Measurements from ENCODE around the gene EPHA1. TPM values are rescaled to one million over a fixed set of nuclear protein-coding genes. Genes with fewer than 3 reads are reported as not detected.
"Not testable (repeated sequence)": the region's sequence is repeated elsewhere in the genome, so short reads cannot be mapped to it uniquely, and the experiment has no call there.

Gene EPHA1
- total and polyA plus RNA-seq, 10 donors: 0.80 to 4.5 (median 2.3) TPM

- Histone ChIP-seq H3K27ac (no peak overlapping the region), H3K27me3 (replicated peaks in 1 of 7) (no peaks in the 10 kb centered on the region), H3K4me1 (peaks cover 0 to 8% (median 0%) of the 10 kb centered on the region in 6 donors), H3K36me3 (no peaks in the 10 kb centered on the region), H3K4me3 (no peak overlapping the region), H3K9me3 (peaks cover 0 to 10% (median 0%) of the 10 kb centered on the region in 8 donors)
- TF ChIP-seq POLR2AphosphoS5 (IDR thresholded peaks at IDR 0.05) (no peak), POLR2A (IDR thresholded peaks at IDR 0.05) (no peak)
- TF ChIP-seq, protein P1, sequence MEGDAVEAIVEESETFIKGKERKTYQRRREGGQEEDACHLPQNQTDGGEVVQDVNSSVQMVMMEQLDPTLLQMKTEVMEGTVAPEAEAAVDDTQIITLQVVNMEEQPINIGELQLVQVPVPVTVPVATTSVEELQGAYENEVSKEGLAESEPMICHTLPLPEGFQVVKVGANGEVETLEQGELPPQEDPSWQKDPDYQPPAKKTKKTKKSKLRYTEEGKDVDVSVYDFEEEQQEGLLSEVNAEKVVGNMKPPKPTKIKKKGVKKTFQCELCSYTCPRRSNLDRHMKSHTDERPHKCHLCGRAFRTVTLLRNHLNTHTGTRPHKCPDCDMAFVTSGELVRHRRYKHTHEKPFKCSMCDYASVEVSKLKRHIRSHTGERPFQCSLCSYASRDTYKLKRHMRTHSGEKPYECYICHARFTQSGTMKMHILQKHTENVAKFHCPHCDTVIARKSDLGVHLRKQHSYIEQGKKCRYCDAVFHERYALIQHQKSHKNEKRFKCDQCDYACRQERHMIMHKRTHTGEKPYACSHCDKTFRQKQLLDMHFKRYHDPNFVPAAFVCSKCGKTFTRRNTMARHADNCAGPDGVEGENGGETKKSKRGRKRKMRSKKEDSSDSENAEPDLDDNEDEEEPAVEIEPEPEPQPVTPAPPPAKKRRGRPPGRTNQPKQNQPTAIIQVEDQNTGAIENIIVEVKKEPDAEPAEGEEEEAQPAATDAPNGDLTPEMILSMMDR (IDR thresholded peaks at IDR 0.05 in 8 of 11, conservative IDR thresholded peaks at IDR 0.05 in 3 of 11): no peak
- intact Hi-C loops (cut with DNase I; ENCODE audit: low total_unique reads): no loop called here
- WGBS, 5 donors: 77 to 92% (median 88%) methylated on average over 3 of the region's 3 CpGs
- DNase-seq: no peak
These were observed 13.4 kb upstream of the EPHA1 start for GRCh38 chr7:143422033-143422432.

GRCh38 chr7:143420624-143421023 lies 12.0 kb upstream of the EPHA1 start:
- H3K36me3 ChIP-seq; H3K27ac ChIP-seq; H3K4me3 ChIP-seq; H3K27me3 ChIP-seq (replicated peaks in 1 of 7); intact Hi-C loops (cut with DNase I; ENCODE audit: low total_unique reads); DNase-seq: not testable (repeated sequence)
- H3K4me1 ChIP-seq: peaks cover 0 to 11% (median 0%) of the 10 kb centered on the region in 6 donors
- 51 to 74% (median 59%) methylated on average over 3 of the region's 3 CpGs for WGBS, 5 donors
- peaks cover 0 to 10% (median 0%) of the 10 kb centered on the region in 8 donors for H3K9me3 ChIP-seq

- intact Hi-C loops (cut with DNase I; ENCODE audit: low total_unique reads): no loop called here
- no peak for DNase-seq
- H3K9me3 ChIP-seq: peaks cover 0 to 10% (median 0%) of the 10 kb centered on the region in 8 donors
- H3K27me3 ChIP-seq (replicated peaks in 1 of 7): peaks cover 0 to 12% (median 0%) of the 10 kb centered on the region in 7 donors
- H3K27ac ChIP-seq: no peak overlapping the region
- H3K36me3 ChIP-seq: no peaks in the 10 kb centered on the region
- H3K4me1 ChIP-seq: peaks cover 0 to 11% (median 0%) of the 10 kb centered on the region in 6 donors
- 54 to 73% (median 68%) methylated on average over 4 of the region's 4 CpGs for WGBS, 5 donors
- H3K4me3 ChIP-seq: no peak overlapping the region
- TF ChIP-seq POLR2AphosphoS5 (IDR thresholded peaks at IDR 0.05) (no peak), POLR2A (IDR thresholded peaks at IDR 0.05) (no peak)
- TF ChIP-seq, protein P1 (IDR thresholded peaks at IDR 0.05 in 8 of 11, conservative IDR thresholded peaks at IDR 0.05 in 3 of 11): no peak
These were observed 11.2 kb upstream of the EPHA1 start for GRCh38 chr7:143419880-143420279.

- Histone ChIP-seq H3K4me3 (no peak overlapping the region), H3K27me3 (replicated peaks in 1 of 7) (peaks cover 0 to 22% (median 0%) of the 10 kb centered on the region in 7 donors), H3K4me1 (peaks cover 0 to 12% (median 0%) of the 10 kb centered on the region in 6 donors), H3K36me3 (no peaks in the 10 kb centered on the region), H3K9me3 (peaks cover 0 to 10% (median 0%) of the 10 kb centered on the region in 8 donors), H3K27ac (no peak overlapping the region)
- intact Hi-C loops (cut with DNase I; ENCODE audit: low total_unique reads): no loop called here
- 86 to 92% (median 90%) methylated on average over 11 of the region's 11 CpGs for WGBS, 5 donors
- DNase-seq: no peak
- TF ChIP-seq POLR2AphosphoS5 (IDR thresholded peaks at IDR 0.05) (no peak), POLR2A (IDR thresholded peaks at IDR 0.05) (no peak)
- TF ChIP-seq, protein P1 (IDR thresholded peaks at IDR 0.05 in 8 of 11, conservative IDR thresholded peaks at IDR 0.05 in 3 of 11): no peak
These were observed 10.2 kb upstream of the EPHA1 start for GRCh38 chr7:143418681-143419458.
